Activated T-cell treated with anti-CD3 and anti-CD28 coated beads for 48 hours (primary cell): ENCODE data around the gene MCM5.
A peak's percentile ranks its signal among the peaks of the same experiment; 100 is the strongest.
"Not testable (repeated sequence)": the region's sequence is repeated elsewhere in the genome, so short reads cannot be mapped to it uniquely, and the experiment has no call there.

Source experiments
- DNase-seq: peaks from one replicate; pipeline ENCODE4 v3.0.0-alpha.2; 2020; ENCODE audit warnings: low read depth

Gene MCM5

GRCh38 chr22:35379146-35379993 lies 20.6 kb upstream of the MCM5 start:
- no peak for DNase-seq

GRCh38 chr22:35380013-35380412 lies 19.9 kb upstream of the MCM5 start:
- no peak for DNase-seq

GRCh38 chr22:35380537-35381423 lies 19.2 kb upstream of the MCM5 start, which contains the start of gene HMOX1:
HMOX1 (plus strand) TSS chr22:35381096; CDS start chr22:35381174, 78 bp downstream.
- DNase-seq: peak; percentile 48

GRCh38 chr22:35381424-35382009 lies 18.4 kb upstream of the MCM5 start:
- DNase-seq: no peak

- DNase-seq: no peak
Observed at GRCh38 chr22:35383679-35384071, 16.3 kb upstream of the MCM5 start.

- DNase-seq: no peak
Observed at GRCh38 chr22:35384527-35384926, 15.4 kb upstream of the MCM5 start.

- DNase-seq: no peak
Observed at GRCh38 chr22:35384975-35385588, 14.9 kb upstream of the MCM5 start.

GRCh38 chr22:35386670-35387288 lies 13.2 kb upstream of the MCM5 start:
- no peak for DNase-seq

GRCh38 chr22:35390933-35391332 lies 9.0 kb upstream of the MCM5 start:
- DNase-seq: no peak

- DNase-seq: no peak
Observed at GRCh38 chr22:35392357-35392756, 7.6 kb upstream of the MCM5 start.

GRCh38 chr22:35393116-35394010 lies 6.6 kb upstream of the MCM5 start:
- DNase-seq: no peak

- DNase-seq: no peak
Observed at GRCh38 chr22:35394011-35394312, 6.0 kb upstream of the MCM5 start.

GRCh38 chr22:35394810-35395563 lies 5.0 kb upstream of the MCM5 start:
- no peak for DNase-seq

- DNase-seq: not testable (repeated sequence)
Observed at GRCh38 chr22:35396622-35397021, 3.3 kb upstream of the MCM5 start.

- no peak for DNase-seq
Observed at GRCh38 chr22:35397095-35397904, 2.6 kb upstream of the MCM5 start.

GRCh38 chr22:35398591-35398973 lies 1.4 kb upstream of the MCM5 start:
- DNase-seq: no peak

GRCh38 chr22:35399114-35399677 lies 744 bp upstream of the MCM5 start:
- DNase-seq: peak; percentile 19

- DNase-seq: no peak
Observed at GRCh38 chr22:35400501-35400790, 506 bp downstream of the MCM5 start.

- DNase-seq: no peak
Observed at GRCh38 chr22:35401863-35402262, 1.9 kb downstream of the MCM5 start.
